Motor neuron (in vitro differentiated cells): ENCODE results near the gene COL5A2. TPM values are rescaled to one million over a fixed set of nuclear protein-coding genes. Genes with fewer than 3 reads are reported as not detected.

Source experiments
- ATAC-seq, 8 experiments: fragments of 200-7000 bp; cut with Tn5 transposase; replicated peaks in 6 of 8; 2 replicates each; pipeline ENCODE4 v1.8.0; 2021; ENCODE audit warnings: mild to moderate bottlenecking in 8 of 8, moderate library complexity in 8 of 8
- H3K27ac ChIP-seq, 2 donors: fragments of 250-450 bp; sonication (Bioruptor Pico); 2 replicates each; pipeline ENCODE4 v1.9.0; 2021; ENCODE audit warnings: antibody characterized with exemption in 2 of 2, mild to moderate bottlenecking in 2 of 2, moderate library complexity in 1 of 2
- H3K4me1 ChIP-seq, 2 donors: fragments of 250-450 bp; sonication (Bioruptor Pico); replicated peaks in 1 of 2; 2 replicates each; pipeline ENCODE4 v1.6.1; 2021; ENCODE audit warnings: antibody characterized with exemption in 2 of 2, mild to moderate bottlenecking in 2 of 2, moderate library complexity in 1 of 2
- H3K4me3 ChIP-seq, 5 donors: fragments of 250-450 bp; sonication (Bioruptor Pico); 2 replicates each; pipeline ENCODE4 v1.9.0; 2021; ENCODE audit warnings: antibody characterized with exemption in 5 of 5, mild to moderate bottlenecking in 5 of 5, moderate library complexity in 4 of 5
- WGBS, 10 experiments: fragments of 450-650 bp; shearing (Covaris generic); methylation state at CpG; one replicate each; pipeline ENCODE4 v1.0.0; 2022; 5-methylcytosine and 5-hydroxymethylcytosine counted together
- in situ Hi-C, 9 experiments: fragments of 400-800 bp; cut with MboI; loops; one replicate each; pipeline ENCODE4 v1.15.0; 2021; ENCODE audit warnings: low sequenced_read_pairs in 9 of 9, low pct_unique_long_range_greater_than_20kb in 2 of 9; ENCODE audit not compliant: unreplicated experiment in 9 of 9
- total RNA-seq, 8 experiments: library from RNA; unstranded; fragments of 300-600 nt; gene quantifications; 2 replicates each; pipeline versions ENCODE4 v1.2.3 to v1.2.4, GENCODE V29; 2022

The COL5A2 gene
- total RNA-seq, 8 experiments from 2014 or later, result 4.8 to 678 (median 190) TPM

- no peak for ATAC-seq
- in situ Hi-C loops, result loop anchor here in 1 of 9 experiments (25.0 kb wide), 1 partner anchor 111 kb away; no protein-coding TSS in a partner anchor
These were observed 3.0 kb downstream of the COL5A2 start for GRCh38 chr2:189176516-189176915.

DNA sequence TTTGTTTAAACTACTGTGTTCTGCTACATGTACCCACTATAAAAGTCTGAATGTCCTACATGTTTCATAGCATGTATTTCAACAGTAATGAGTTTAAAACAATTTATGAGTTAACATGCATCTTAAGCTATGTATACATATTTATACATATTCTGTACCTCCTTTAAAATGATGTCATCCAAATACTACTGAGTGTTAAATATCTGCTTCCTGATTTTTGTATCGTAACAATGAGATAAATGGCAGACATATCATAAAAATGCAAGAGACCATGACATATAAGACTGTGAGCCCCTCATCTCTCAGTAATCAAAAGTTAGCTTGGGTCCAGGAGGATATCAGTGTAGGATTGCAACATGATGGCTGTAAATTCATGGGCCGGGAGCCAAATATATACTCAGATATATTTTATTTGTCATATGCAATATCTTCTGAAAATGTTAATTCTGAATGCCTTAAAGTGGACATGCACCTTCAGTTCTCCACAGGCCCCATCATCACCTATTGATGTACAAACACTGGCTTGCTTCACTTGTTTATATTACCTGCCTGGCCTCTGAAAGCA is 3.6 kb downstream of the COL5A2 start:
- no peak overlapping the region for H3K27ac ChIP-seq
- peak in 1 of 8 experiments; percentile 2 for ATAC-seq
- in situ Hi-C loops, result loop anchor here in 1 of 9 experiments (25.0 kb wide), 1 partner anchor 111 kb away; no protein-coding TSS in a partner anchor
- no peak overlapping the region for H3K4me3 ChIP-seq
- WGBS, 10 experiments, result 5 to 100% (median 87%) methylated on average over 1 to 2 of the region's 2 CpGs; no CpG with 5 or more reads in 1 of the 10 experiments
- H3K4me1 ChIP-seq, result peaks cover 0 to 17% of the 10 kb centered on the region in 2 donors

More at GRCh38 chr2:189176516-189176915, 3.0 kb downstream of the COL5A2 start:
- 0 to 100% (median 86%) methylated on average over 2 to 3 of the region's 3 CpGs; no CpG with 5 or more reads in 1 of the 10 experiments for WGBS, 10 experiments
- Histone ChIP-seq H3K27ac (no peak overlapping the region), H3K4me1 (peaks cover 0 to 17% of the 10 kb centered on the region in 2 donors), H3K4me3 (no peak overlapping the region)

DNA sequence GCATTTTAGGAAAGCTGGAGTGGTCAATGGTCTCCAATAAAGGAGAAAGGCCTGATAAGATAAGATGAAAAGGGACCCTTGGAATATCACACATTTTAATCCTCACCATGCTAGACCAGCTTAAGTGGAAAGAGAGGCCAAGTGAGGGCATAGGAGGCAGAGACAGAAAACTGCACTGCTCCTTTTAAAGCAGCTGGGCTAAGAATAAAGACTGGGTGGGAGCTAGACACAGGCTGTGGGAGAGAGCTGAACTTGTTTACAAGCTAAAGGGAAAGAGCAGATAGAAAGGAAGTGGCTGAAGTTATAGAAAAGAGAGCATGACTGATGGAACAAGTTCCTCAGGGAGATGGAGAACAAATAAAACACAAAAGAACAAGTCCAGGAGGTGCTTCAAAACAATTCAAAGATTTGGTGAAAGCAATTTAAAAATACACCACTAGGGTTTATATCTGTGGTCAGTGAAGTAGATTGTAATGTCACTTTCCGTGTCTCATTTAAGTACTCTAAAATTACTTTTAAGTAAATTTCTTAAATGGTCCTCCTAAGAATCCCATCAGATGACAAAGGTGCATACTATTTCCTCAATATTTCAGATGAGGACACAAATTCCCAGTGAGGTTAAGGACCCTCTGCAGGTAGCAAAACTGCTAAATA is 7.5 kb downstream of the COL5A2 start:
- Histone ChIP-seq H3K4me3 (no peak overlapping the region), H3K4me1 (peaks cover 0 to 3% of the 10 kb centered on the region in 2 donors), H3K27ac (no peak overlapping the region)
- in situ Hi-C loops, result no loop called here
- 22 to 100% (median 80%) methylated on average over 1 of the region's 1 CpG; no CpG with 5 or more reads in 3 of the 10 experiments for WGBS, 10 experiments
- peak in 3 of 8 experiments; percentile 6 to 41 (median 19) for ATAC-seq

- Histone ChIP-seq H3K27ac (no peak overlapping the region), H3K4me3 (no peak overlapping the region), H3K4me1 (peaks cover 2 to 4% of the 10 kb centered on the region in 2 donors)
- WGBS, 10 experiments, result 0 to 100% (median 71%) methylated on average over 1 to 2 of the region's 2 CpGs; no CpG with 5 or more reads in 1 of the 10 experiments
- no peak for ATAC-seq
- in situ Hi-C loops, result no loop called here
These were observed 10.6 kb downstream of the COL5A2 start for GRCh38 chr2:189168856-189169499.

DNA sequence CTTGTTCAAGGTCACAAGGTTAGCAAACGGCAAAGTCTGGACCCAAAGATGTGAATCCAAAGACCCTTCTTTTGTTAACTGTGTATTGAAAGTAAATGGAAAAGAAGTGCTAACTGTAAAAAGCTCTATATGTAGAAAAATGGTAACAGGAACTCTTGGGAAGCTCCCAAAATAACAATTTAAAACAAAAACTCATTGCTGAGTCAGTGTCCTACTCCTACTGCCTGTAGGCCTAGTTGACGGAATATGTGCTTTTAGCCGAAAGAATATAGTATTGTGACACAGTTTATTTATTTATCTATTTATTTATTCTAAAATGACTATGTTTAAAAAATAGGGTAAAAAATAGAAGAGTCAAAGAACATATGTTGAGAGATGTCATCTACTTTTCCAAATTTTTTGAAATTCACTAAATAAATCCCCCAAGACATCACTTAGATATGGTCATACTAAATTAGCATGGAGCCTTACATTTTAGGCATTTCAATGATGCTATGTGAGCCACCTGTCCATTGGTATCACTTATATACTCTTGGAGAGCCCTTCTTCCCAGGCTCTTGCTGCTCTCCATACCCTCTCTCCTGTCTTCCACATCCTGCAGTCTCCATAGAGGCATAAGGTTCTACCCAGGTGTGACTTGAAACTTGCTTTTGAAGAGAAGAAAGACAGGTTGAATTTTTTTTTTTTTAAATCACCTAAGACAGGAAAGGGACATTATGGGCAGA is 13.7 kb downstream of the COL5A2 start:
- in situ Hi-C loops, result no loop called here
- H3K27ac ChIP-seq, result no peak overlapping the region

GRCh38 chr2:189164746-189165145 is 14.8 kb downstream of the COL5A2 start:
- in situ Hi-C loops, result no loop called here
- Histone ChIP-seq H3K4me3 (no peak overlapping the region), H3K27ac (no peak overlapping the region), H3K4me1 (peaks cover 5 to 9% of the 10 kb centered on the region in 2 donors)
- WGBS, 10 experiments, result 0 to 75% (median 17%) methylated on average over 1 of the region's 1 CpG; no CpG with 5 or more reads in 3 of the 10 experiments
- ATAC-seq, result peak in 3 of 8 experiments; percentile 7 to 26 (median 8)

More for the DNA sequence above, 13.7 kb downstream of the COL5A2 start:
- ATAC-seq, result no peak
- peaks cover 5 to 9% of the 10 kb centered on the region in 2 donors for H3K4me1 ChIP-seq
- WGBS, 10 experiments, result 29 to 100% (median 92%) methylated on average over 1 to 3 of the region's 3 CpGs; no CpG with 5 or more reads in 2 of the 10 experiments
- H3K4me3 ChIP-seq, result no peak overlapping the region

GRCh38 chr2:189163889-189164288 is 15.7 kb downstream of the COL5A2 start:
- in situ Hi-C loops, result no loop called here
- peak in 6 of 8 experiments; percentile 13 to 46 (median 25) for ATAC-seq
- Histone ChIP-seq H3K27ac (no peak overlapping the region), H3K4me1 (peaks cover 5 to 9% of the 10 kb centered on the region in 2 donors), H3K4me3 (no peak overlapping the region)
- 0 to 61% (median 10%) methylated on average over 2 to 3 of the region's 3 CpGs; no CpG with 5 or more reads in 1 of the 10 experiments for WGBS, 10 experiments

DNA sequence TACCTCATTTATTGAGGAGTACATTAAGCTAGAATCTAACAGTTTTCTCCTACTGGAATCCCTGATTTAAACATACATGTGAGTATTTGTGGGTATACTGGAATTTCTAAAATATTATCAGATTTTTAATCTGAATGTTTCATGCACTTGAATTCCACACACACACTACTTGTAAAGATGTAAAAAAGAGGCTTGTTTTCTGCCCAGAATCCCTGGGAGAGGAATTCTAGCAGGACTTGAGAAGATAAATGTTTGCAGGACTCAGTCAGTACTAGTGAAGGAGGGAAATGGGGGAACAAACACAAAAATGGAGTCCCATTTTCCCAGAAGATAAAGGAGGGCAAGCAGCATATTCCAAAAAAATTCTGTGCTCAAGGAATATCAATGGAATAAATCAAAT is 17.0 kb downstream of the COL5A2 start:
- in situ Hi-C loops, result no loop called here
- H3K27ac ChIP-seq, result no peak overlapping the region
- H3K4me1 ChIP-seq, result peaks cover 5 to 9% of the 10 kb centered on the region in 2 donors
- ATAC-seq, result no peak
- H3K4me3 ChIP-seq, result no peak overlapping the region

- no peak for ATAC-seq
- in situ Hi-C loops, result no loop called here
- WGBS, 10 experiments, result 50 to 100% (median 92%) methylated on average over 1 to 3 of the region's 3 CpGs
- no peak overlapping the region for H3K27ac ChIP-seq
- H3K4me3 ChIP-seq, result no peak overlapping the region
- H3K4me1 ChIP-seq, result peaks cover 5 to 9% of the 10 kb centered on the region in 2 donors
These were observed 17.7 kb downstream of the COL5A2 start for GRCh38 chr2:189161894-189162293.

DNA sequence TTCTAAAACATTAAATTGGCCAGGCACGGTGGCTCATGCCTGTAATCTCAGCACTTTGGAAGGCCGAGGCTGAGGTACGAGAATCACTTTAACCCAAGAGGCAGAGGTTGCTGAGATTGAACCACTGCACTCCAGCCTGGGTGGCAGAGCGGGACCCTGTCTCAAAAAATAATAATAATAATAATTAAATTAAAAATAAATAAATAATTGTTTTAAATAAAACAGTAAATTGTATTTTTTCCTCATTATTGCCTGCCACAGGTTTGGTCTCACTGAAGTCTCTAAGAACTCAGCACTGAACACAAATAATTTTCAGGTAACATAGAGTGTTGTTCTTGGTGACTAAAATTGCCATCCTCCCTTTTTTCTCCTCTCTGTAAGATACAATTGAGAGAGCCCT is 19.8 kb downstream of the COL5A2 start:
- peaks cover 5 to 9% of the 10 kb centered on the region in 2 donors for H3K4me1 ChIP-seq
- ATAC-seq, result no peak
- WGBS, 10 experiments, result 78 to 100% (median 93%) methylated on average over 1 to 4 of the region's 4 CpGs; no CpG with 5 or more reads in 2 of the 10 experiments
- in situ Hi-C loops, result no loop called here
- H3K4me3 ChIP-seq, result no peak overlapping the region
- H3K27ac ChIP-seq, result no peak overlapping the region

DNA sequence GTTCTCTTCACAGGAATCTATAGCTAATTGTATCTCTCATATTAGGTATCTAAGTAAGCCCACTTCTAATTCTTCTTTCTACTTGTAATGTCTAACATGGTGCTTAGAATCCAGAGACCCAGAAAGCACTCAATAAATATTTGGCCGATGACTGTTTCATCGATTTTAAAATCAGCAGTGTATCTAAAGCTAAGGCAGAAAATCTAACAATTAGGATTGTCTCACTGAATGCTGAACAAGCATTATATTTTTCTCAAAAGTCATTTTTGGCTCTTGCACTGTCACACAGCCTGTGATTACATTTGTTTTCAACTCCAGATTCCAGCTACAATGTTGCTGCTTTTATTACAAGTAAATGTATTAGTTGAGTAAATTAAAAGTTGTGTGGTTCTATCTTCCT is 20.3 kb downstream of the COL5A2 start:
- Histone ChIP-seq H3K27ac (no peak overlapping the region), H3K4me3 (no peak overlapping the region), H3K4me1 (peaks cover 5 to 8% of the 10 kb centered on the region in 2 donors)
- WGBS, 10 experiments, result 17 to 100% (median 90%) methylated on average over 1 to 2 of the region's 2 CpGs; no CpG with 5 or more reads in 2 of the 10 experiments
- no peak for ATAC-seq
- in situ Hi-C loops, result no loop called here

DNA sequence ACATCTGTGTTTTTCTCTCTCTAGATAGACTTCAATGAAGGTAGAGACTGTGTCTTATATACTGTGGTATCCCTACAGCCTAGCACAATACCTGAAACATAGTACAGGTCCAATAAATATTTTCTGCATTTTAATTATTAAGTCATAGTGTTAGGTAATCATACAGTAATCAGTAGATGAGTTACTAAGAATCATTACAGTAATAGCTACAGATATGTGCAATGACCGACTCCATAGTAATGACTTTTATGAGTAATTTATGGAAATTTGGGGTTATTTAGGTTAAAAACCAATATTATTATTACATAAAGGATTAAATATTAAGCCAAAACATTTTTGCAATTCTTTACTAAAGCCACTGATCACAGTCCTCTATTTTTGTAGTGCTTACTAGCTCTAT is 21.6 kb downstream of the COL5A2 start:
- Histone ChIP-seq H3K27ac (no peak overlapping the region), H3K4me1 (no peaks in the 10 kb centered on the region), H3K4me3 (no peak overlapping the region)
- ATAC-seq, result no peak
- WGBS, 10 experiments, result 20 to 100% (median 81%) methylated on average over 1 of the region's 1 CpG; no CpG with 5 or more reads in 4 of the 10 experiments
- in situ Hi-C loops, result no loop called here

DNA sequence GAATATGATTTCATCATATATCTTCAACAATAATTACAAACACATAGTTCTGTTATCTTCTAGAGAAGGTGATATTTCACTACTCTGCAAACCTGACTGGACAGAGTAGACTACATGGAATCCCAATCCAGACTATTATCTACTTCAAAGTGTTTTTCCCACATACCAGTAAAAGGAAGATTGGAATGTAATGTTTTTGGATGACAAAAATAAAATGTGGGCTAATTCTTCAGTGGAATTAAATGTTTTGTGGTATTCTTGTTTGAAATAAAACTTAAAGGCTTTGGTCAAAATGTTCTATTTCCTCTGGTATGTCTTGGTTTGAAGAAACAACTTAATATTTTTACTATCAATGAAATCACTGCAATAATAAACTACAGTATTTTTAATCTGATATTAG is 22.1 kb downstream of the COL5A2 start:
- in situ Hi-C loops, result no loop called here
- no peaks in the 10 kb centered on the region for H3K4me1 ChIP-seq
- ATAC-seq, result no peak
- no peak overlapping the region for H3K4me3 ChIP-seq
- H3K27ac ChIP-seq, result no peak overlapping the region
